Stimulated activated effector memory CD8-positive, alpha-beta T cell treated with anti-CD3 and anti-CD28 coated beads, Interleukin-12 subunit alpha, Interleukin-12 subunit beta, amount 100 ng/mL, for 72 hours (primary cell): ENCODE data around the gene CDK11A.
"Not testable (repeated sequence)": the region's sequence is repeated elsewhere in the genome, so short reads cannot be mapped to it uniquely, and the experiment has no call there.

Source experiments
- ATAC-seq: fragments of 150-1000 bp; cut with Tn5 transposase; 2 replicates; pipeline ENCODE4 v1.10.0; 2021
- DNase-seq, 2 donors: peaks; one replicate each; pipeline ENCODE4 v3.0.0; 2021 to 2022; ENCODE audit warnings: low spot score in 2 of 2
- H3K27ac Mint-ChIP-seq: one replicate; pipeline ENCODE4 v1.8.0; 2022; ENCODE audit warnings: mild to moderate bottlenecking, mixed read lengths
- H3K36me3 Mint-ChIP-seq: one replicate; pipeline ENCODE4 v1.8.0; 2022; ENCODE audit warnings: mild to moderate bottlenecking, mixed read lengths
- H3K4me1 Mint-ChIP-seq: one replicate; pipeline ENCODE4 v1.8.0; 2022; ENCODE audit warnings: mixed read lengths
- H3K4me3 Mint-ChIP-seq: one replicate; pipeline ENCODE4 v1.8.0; 2022; ENCODE audit warnings: mild to moderate bottlenecking, mixed read lengths
- H3K9me3 Mint-ChIP-seq: one replicate; pipeline ENCODE4 v1.8.0; 2022; ENCODE audit warnings: mixed read lengths

Gene CDK11A

GRCh38 chr1:1669468-1670440 is 54.4 kb downstream of the CDK11A start:
- H3K36me3 Mint-ChIP-seq: peaks cover 87% of the 10 kb centered on the region
- H3K9me3 Mint-ChIP-seq: no peaks in the 10 kb centered on the region
- DNase-seq (no peak), ATAC-seq (no peak)
- H3K4me3 Mint-ChIP-seq: no peak overlapping the region
- H3K27ac Mint-ChIP-seq: no peak overlapping the region
- H3K4me1 Mint-ChIP-seq: peaks cover 3% of the 10 kb centered on the region

- no peak overlapping the region for H3K4me3 Mint-ChIP-seq
- no peaks in the 10 kb centered on the region for H3K9me3 Mint-ChIP-seq
- peaks cover 63% of the 10 kb centered on the region for H3K36me3 Mint-ChIP-seq
- ATAC-seq (no peak), DNase-seq (no peak)
- H3K4me1 Mint-ChIP-seq: no peaks in the 10 kb centered on the region
- H3K27ac Mint-ChIP-seq: no peak overlapping the region
These were observed 57.6 kb downstream of the CDK11A start for GRCh38 chr1:1666526-1666925.

GRCh38 chr1:1665815-1666251 is 58.3 kb downstream of the CDK11A start:
- ATAC-seq: peak; percentile 46
- peak in 1 of 2 donors; percentile 27 for DNase-seq
- Mint-ChIP-seq H3K4me1 (no peaks in the 10 kb centered on the region), H3K4me3 (no peak overlapping the region), H3K36me3 (peaks cover 56% of the 10 kb centered on the region), H3K27ac (no peak overlapping the region), H3K9me3 (no peaks in the 10 kb centered on the region)

- no peak for ATAC-seq
- peaks cover 50% of the 10 kb centered on the region for H3K36me3 Mint-ChIP-seq
These were observed 59.0 kb downstream of the CDK11A start for GRCh38 chr1:1664941-1665814.

GRCh38 chr1:1664318-1664717 is 59.8 kb downstream of the CDK11A start:
- not testable (repeated sequence) for H3K4me1 Mint-ChIP-seq, DNase-seq, H3K4me3 Mint-ChIP-seq, H3K27ac Mint-ChIP-seq, H3K9me3 Mint-ChIP-seq, ATAC-seq
- peaks cover 42% of the 10 kb centered on the region for H3K36me3 Mint-ChIP-seq

More at GRCh38 chr1:1664941-1665814, 59.0 kb downstream of the CDK11A start:
- DNase-seq: no peak
- no peaks in the 10 kb centered on the region for H3K4me1 Mint-ChIP-seq
- no peak overlapping the region for H3K27ac Mint-ChIP-seq
- H3K9me3 Mint-ChIP-seq: no peaks in the 10 kb centered on the region
- no peak overlapping the region for H3K4me3 Mint-ChIP-seq

GRCh38 chr1:1662830-1663560 is 61.2 kb downstream of the CDK11A start:
- not testable (repeated sequence) for ATAC-seq, H3K27ac Mint-ChIP-seq, DNase-seq, H3K4me1 Mint-ChIP-seq, H3K9me3 Mint-ChIP-seq, H3K4me3 Mint-ChIP-seq
- peaks cover 38% of the 10 kb centered on the region for H3K36me3 Mint-ChIP-seq

GRCh38 chr1:1662392-1662791 is 61.8 kb downstream of the CDK11A start:
- peaks cover 32% of the 10 kb centered on the region for H3K36me3 Mint-ChIP-seq
- ATAC-seq, H3K4me3 Mint-ChIP-seq, DNase-seq, H3K27ac Mint-ChIP-seq, H3K9me3 Mint-ChIP-seq, H3K4me1 Mint-ChIP-seq: not testable (repeated sequence)

GRCh38 chr1:1658583-1659549 is 65.3 kb downstream of the CDK11A start, which contains the start of gene CDK11B:
Gene CDK11B (minus strand): TSS chr1:1659004. CDS start chr1:1657485, 1,519 bp downstream.
- DNase-seq (peak; percentile 92 to 97), ATAC-seq (peak; percentile 98)
- Mint-ChIP-seq H3K27ac (peak within 1 kb of the TSS; percentile 98), H3K36me3 (peaks cover 43% of the 10 kb centered on the region), H3K4me3 (peak within 1 kb of the TSS; percentile 82)
- not testable (repeated sequence) for H3K9me3 Mint-ChIP-seq, H3K4me1 Mint-ChIP-seq
